Fibroblast of the aortic adventitia (primary cell): ENCODE data around the gene TNNT2. TPM values are rescaled to one million over a fixed set of nuclear protein-coding genes. Genes with fewer than 3 reads are reported as not detected.

ENCODE experiments used
- DNase-seq: peaks from one replicate; pipeline ENCODE4 v3.0.0-alpha.2; 2010; ENCODE audit warnings: low read depth
- H3K4me3 ChIP-seq: 2 replicates; pipeline ENCODE4 v1.5.1; 2011; ENCODE audit warnings: low read depth, mild to moderate bottlenecking, control low read depth, low read length, moderate library complexity
- total RNA-seq: library from RNA; depleted of rRNA; stranded (reverse); fragments of >200 nt; gene quantifications from 2 replicates; pipeline ENCODE4 v1.2.3, GENCODE V29; 2012; ENCODE audit warnings: low replicate concordance
- TF ChIP-seq, protein P1 (sequence below): IDR thresholded peaks from 2 replicates; pipeline ENCODE4 v1.5.1; 2011; ENCODE audit warnings: mild to moderate bottlenecking, low read length, control low read depth, inconsistent platforms; ENCODE audit not compliant: insufficient read depth

TNNT2 gene
- total RNA-seq, 1 donor, result 0.09 TPM

DNA sequence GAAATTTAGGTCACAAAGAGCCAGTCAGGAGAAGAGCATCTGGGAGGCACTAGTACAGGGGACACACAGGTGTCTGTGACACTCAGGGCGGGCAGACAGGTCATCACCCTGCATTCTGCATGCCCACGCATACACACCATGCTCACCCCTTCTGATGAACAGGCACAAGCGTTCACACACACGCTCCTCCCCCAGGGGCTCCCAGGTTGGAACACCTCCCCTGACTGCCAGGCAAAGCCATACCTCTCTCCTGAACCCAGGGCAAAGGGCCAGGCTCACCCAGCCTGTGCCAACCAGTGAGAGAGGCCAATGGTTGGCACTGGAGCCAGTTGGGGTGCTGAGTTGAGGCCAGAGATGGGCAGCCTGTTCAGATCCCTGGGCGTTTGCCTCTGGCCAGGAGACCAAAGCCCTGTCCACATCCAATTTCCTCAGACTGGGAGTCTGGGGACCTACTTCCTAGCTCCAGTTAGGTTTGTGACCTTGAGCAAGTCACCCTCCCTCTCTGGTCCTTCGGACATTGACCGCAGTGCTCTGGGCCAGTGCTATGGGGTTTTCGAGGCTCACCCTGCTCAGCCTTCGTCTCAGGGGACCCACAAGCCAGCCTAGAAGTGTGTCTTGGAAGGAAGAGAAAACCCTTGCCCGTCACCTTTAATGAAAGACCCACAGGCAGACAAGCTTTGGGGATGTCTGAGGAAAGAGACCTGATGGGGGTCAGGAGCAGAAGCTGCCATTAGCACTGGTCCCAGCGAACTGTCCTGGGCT is 27.4 kb upstream of the TNNT2 start:
- TF ChIP-seq, protein P1, sequence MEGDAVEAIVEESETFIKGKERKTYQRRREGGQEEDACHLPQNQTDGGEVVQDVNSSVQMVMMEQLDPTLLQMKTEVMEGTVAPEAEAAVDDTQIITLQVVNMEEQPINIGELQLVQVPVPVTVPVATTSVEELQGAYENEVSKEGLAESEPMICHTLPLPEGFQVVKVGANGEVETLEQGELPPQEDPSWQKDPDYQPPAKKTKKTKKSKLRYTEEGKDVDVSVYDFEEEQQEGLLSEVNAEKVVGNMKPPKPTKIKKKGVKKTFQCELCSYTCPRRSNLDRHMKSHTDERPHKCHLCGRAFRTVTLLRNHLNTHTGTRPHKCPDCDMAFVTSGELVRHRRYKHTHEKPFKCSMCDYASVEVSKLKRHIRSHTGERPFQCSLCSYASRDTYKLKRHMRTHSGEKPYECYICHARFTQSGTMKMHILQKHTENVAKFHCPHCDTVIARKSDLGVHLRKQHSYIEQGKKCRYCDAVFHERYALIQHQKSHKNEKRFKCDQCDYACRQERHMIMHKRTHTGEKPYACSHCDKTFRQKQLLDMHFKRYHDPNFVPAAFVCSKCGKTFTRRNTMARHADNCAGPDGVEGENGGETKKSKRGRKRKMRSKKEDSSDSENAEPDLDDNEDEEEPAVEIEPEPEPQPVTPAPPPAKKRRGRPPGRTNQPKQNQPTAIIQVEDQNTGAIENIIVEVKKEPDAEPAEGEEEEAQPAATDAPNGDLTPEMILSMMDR, result no peak
- no peak overlapping the region for H3K4me3 ChIP-seq
- no peak for DNase-seq

DNA sequence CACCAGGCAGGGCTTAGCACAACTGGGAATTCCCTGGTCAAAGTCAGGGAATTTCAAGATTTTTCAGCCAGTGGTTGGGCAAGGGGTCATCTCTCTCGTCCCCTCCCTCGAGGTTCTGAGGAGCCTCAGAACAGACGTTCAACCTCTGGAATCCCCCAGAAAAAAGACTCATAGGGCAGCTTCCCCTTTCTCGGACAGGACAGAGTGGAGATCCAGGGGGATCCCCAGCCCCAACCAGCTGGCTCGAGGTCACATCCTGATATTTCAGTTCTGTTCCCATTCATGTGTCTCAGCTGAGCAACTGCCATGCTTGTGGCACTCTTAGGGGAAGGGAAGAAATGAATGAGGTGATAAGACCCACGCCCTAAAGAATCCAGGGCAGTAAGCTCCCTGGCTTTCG is 26.6 kb upstream of the TNNT2 start:
- TF ChIP-seq, protein P1, result no peak
- no peak overlapping the region for H3K4me3 ChIP-seq
- DNase-seq, result no peak

DNA sequence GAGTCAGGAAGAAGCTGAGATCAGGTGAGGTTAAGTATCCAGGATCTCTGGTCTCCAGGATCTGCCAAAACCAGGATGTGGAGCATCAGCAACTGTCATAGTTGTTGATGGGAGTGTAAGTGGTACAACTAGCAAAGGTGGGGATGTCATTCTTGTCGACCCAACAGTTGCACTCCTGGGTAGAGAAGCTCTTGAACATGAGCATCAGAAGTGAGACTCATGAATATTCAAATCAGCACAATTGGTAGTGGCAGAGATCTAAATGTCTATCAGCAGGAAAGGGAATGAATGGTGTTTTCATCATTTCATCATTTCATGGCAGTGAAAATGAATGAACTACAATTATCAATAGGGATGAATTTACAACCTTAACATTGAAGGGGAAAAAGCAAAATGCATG is 25.9 kb upstream of the TNNT2 start:
- no peak overlapping the region for H3K4me3 ChIP-seq
- TF ChIP-seq, protein P1, result no peak
- DNase-seq, result no peak

DNA sequence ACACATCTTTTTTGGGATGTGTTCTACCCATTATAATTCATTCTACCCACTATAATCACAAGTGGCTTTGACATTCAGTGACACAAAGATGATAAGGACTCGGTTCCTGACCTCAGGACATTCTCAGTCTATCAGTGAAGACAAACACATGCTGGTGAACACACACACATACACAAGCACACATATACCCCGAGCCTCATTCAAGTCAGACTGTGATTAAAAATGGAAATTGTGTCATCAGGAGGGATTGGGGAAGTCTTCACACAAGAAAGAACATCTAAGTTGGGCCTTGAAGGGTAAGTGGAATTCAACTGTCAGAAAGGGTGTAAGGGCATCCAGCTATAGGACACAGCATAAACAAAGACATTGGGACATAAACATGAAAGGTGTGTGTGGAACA is 24.2 kb upstream of the TNNT2 start:
- TF ChIP-seq, protein P1, result no peak
- no peak overlapping the region for H3K4me3 ChIP-seq
- no peak for DNase-seq

DNA sequence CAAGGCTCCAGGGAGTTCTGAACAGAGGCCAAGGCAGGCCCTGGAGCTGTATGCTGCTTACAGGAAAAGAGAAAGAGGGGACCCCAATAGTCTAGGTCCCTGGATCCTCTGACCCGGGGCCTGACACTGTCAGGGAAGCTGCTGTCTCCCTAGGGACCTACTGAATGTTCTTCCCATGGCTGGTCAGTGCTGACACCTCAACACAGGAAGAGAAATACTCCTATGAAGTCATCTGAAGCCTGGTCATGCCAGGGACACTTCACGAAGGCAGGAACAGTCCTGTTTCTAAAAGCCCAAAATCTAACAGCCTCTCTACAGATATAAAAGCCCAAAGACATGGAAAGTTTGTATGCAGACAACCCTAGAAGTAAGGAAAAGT is 23.4 kb upstream of the TNNT2 start:
- no peak for DNase-seq
- TF ChIP-seq, protein P1, result no peak
- no peak overlapping the region for H3K4me3 ChIP-seq

DNA sequence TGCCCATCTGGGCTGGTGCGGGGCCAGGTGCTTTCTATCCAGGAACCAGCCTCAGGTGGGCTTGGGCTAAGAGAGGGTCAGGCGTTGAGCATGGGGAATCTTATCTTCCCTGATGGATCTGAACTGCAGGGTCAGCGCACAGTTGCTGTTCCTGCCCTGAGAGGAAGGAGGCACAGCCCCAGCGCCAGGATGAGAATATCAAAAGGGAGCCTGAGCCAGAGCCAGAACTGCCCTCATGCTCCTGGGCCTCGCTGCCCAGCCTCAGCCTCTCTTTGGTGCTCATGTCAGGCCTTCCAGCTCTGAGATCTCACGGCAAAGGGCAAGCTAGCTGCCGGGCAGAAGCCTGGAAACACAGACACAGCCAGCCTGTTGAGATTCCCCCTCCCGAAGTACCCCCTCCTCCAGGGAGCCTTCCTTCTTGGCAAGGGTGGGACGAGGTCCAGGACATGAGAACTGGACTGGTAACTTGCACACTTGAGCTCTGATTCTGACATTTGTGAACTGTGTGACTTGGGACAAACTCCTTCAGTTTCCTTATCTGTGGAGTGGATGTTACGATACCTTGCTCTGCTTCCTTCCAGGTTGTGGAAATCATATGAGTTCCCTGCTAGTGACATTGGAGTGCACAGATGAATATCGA is 22.9 kb upstream of the TNNT2 start:
- TF ChIP-seq, protein P1, result no peak
- no peak overlapping the region for H3K4me3 ChIP-seq
- DNase-seq, result no peak
